ENCODE results near the gene OPRL1. TPM values are rescaled to one million over a fixed set of nuclear protein-coding genes. Genes with fewer than 3 reads are reported as not detected.

Gene OPRL1
- total RNA-seq, 2 experiments from 2014 or later: 1.8 to 2.6 TPM

DNA sequence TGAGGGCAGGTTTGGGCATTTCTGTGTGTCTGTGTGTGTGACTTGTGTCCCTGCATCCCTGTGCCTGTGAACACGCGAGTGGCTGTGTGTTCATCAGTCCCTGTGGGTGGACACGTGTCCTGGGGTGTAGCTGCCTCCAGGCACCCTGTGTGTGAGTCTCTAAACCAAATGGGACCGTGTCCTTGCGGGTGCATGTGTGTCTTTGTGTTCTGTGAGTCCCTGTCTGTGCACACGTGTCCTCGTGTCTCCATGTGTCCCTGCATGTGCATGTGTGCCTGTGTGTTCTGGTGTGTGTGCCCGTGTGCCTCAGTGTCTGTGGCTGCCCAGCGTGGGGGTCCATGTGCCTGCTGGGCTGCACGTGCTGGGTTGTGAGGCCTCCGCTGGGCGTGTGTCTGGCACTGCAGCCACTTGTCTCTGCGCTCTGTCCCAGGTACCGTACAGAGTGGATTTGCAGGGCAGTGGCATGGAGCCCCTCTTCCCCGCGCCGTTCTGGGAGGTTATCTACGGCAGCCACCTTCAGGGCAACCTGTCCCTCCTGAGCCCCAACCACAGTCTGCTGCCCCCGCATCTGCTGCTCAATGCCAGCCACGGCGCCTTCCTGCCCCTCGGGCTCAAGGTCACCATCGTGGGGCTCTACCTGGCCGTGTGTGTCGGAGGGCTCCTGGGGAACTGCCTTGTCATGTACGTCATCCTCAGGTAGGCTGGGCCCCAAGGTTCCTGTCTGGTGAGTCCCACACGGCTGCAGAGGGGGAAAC is 12.6 kb downstream of the OPRL1 start:
- ATAC-seq (ENCODE audit: low read depth) (peak; percentile 12), DNase-seq (no peak)

DNA sequence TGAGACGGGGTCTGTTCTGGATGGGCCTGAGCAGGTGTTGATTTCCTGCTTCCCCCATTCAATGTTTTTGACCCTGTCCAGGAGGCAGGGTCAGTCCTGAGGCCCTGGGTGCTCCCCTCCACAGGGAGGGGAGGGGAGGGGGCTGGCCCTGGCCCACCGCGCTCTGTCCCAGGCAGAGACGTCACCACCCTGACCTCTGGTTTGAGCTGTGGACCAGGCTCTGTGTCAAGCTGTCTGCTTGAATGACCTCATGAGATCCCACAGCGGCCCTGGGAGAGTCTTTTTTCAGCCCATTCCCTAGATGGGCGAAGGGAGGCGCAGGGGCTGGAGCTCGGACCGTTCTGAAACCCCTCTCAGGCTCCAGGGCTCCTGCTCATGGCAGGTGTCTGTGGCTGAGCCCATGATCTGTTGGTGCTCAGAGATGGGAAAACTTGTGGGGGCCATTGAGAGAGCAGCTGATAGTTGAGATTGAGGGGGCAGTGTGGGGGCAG is 13.2 kb downstream of the OPRL1 start:
- H3K4me1 Mint-ChIP-seq: peaks cover 1% of the 10 kb centered on the region
- ATAC-seq (ENCODE audit: low read depth): no peak

More for the DNA sequence above, 12.6 kb downstream of the OPRL1 start:
- Mint-ChIP-seq H3K36me3 (peaks cover 4% of the 10 kb centered on the region), H3K27me3 (no peaks in the 10 kb centered on the region), H3K4me1 (peaks cover 1% of the 10 kb centered on the region), H3K4me3 (no peak overlapping the region), H3K27ac (no peak overlapping the region), H3K9me3 (peaks cover 4% of the 10 kb centered on the region)
- POLR2A ChIA-PET: no interaction called here

GRCh38 chr20:64095455-64095854 is 15.6 kb downstream of the OPRL1 start:
- Mint-ChIP-seq H3K27ac (no peak overlapping the region), H3K36me3 (peaks cover 4% of the 10 kb centered on the region), H3K4me1 (peaks cover 6% of the 10 kb centered on the region), H3K27me3 (no peaks in the 10 kb centered on the region), H3K9me3 (peaks cover 2% of the 10 kb centered on the region), H3K4me3 (no peak overlapping the region)
- DNase-seq: no peak
- POLR2A ChIA-PET: no interaction called here
- ATAC-seq (ENCODE audit: low read depth): no peak

More for the DNA sequence above, 13.2 kb downstream of the OPRL1 start:
- peaks cover 4% of the 10 kb centered on the region for H3K36me3 Mint-ChIP-seq
- DNase-seq: no peak
- peaks cover 2% of the 10 kb centered on the region for H3K9me3 Mint-ChIP-seq
- peak overlapping the region; percentile 72 for H3K27ac Mint-ChIP-seq
- H3K27me3 Mint-ChIP-seq: no peaks in the 10 kb centered on the region
- no peak overlapping the region for H3K4me3 Mint-ChIP-seq
- POLR2A ChIA-PET: no interaction called here

GRCh38 chr20:64095927-64096326 is 16.0 kb downstream of the OPRL1 start:
- ATAC-seq (ENCODE audit: low read depth) (no peak), DNase-seq (no peak)
- Mint-ChIP-seq H3K4me1 (peaks cover 6% of the 10 kb centered on the region), H3K9me3 (peaks cover 2% of the 10 kb centered on the region), H3K4me3 (no peak overlapping the region), H3K27me3 (peaks cover 1% of the 10 kb centered on the region), H3K36me3 (peaks cover 4% of the 10 kb centered on the region), H3K27ac (no peak overlapping the region)
- POLR2A ChIA-PET: no interaction called here

- no peak for ATAC-seq (ENCODE audit: low read depth)
- Mint-ChIP-seq H3K27ac (no peak overlapping the region), H3K36me3 (peaks cover 4% of the 10 kb centered on the region), H3K4me3 (no peak overlapping the region), H3K27me3 (peaks cover 7% of the 10 kb centered on the region), H3K4me1 (peaks cover 6% of the 10 kb centered on the region), H3K9me3 (peaks cover 2% of the 10 kb centered on the region)
- POLR2A ChIA-PET: no interaction called here
- no peak for DNase-seq
These were observed 16.7 kb downstream of the OPRL1 start for GRCh38 chr20:64096535-64096934.

DNA sequence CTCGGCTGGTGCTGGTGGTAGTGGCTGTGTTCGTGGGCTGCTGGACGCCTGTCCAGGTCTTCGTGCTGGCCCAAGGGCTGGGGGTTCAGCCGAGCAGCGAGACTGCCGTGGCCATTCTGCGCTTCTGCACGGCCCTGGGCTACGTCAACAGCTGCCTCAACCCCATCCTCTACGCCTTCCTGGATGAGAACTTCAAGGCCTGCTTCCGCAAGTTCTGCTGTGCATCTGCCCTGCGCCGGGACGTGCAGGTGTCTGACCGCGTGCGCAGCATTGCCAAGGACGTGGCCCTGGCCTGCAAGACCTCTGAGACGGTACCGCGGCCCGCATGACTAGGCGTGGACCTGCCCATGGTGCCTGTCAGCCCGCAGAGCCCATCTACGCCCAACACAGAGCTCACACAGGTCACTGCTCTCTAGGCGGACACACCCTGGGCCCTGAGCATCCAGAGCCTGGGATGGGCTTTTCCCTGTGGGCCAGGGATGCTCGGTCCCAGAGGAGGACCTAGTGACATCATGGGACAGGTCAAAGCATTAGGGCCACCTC is 18.7 kb downstream of the OPRL1 start:
- DNase-seq (no peak), ATAC-seq (ENCODE audit: low read depth) (no peak)
- peaks cover 4% of the 10 kb centered on the region for H3K36me3 Mint-ChIP-seq
- H3K9me3 Mint-ChIP-seq: peaks cover 2% of the 10 kb centered on the region
- H3K27me3 Mint-ChIP-seq: peaks cover 18% of the 10 kb centered on the region
- peaks cover 6% of the 10 kb centered on the region for H3K4me1 Mint-ChIP-seq
- POLR2A ChIA-PET: no interaction called here
- H3K4me3 Mint-ChIP-seq: no peak overlapping the region
- H3K27ac Mint-ChIP-seq: no peak overlapping the region

- Mint-ChIP-seq H3K9me3 (peaks cover 2% of the 10 kb centered on the region), H3K36me3 (peaks cover 4% of the 10 kb centered on the region), H3K27ac (no peak overlapping the region), H3K27me3 (peaks cover 21% of the 10 kb centered on the region), H3K4me3 (no peak overlapping the region), H3K4me1 (peaks cover 6% of the 10 kb centered on the region)
- DNase-seq (no peak), ATAC-seq (ENCODE audit: low read depth) (no peak)
- POLR2A ChIA-PET: no interaction called here
These were observed 19.4 kb downstream of the OPRL1 start for GRCh38 chr20:64099086-64099786.

- peaks cover 2% of the 10 kb centered on the region for H3K9me3 Mint-ChIP-seq
- peaks cover 6% of the 10 kb centered on the region for H3K4me1 Mint-ChIP-seq
- DNase-seq (no peak), ATAC-seq (ENCODE audit: low read depth) (peak; percentile 38)
- no peak overlapping the region for H3K4me3 Mint-ChIP-seq
- POLR2A ChIA-PET: no interaction called here
- peaks cover 4% of the 10 kb centered on the region for H3K36me3 Mint-ChIP-seq
- no peak overlapping the region for H3K27ac Mint-ChIP-seq
- H3K27me3 Mint-ChIP-seq: peaks cover 21% of the 10 kb centered on the region
These were observed 20.1 kb downstream of the OPRL1 start for GRCh38 chr20:64099880-64100565.

- H3K27ac Mint-ChIP-seq: no peak overlapping the region
- H3K4me1 Mint-ChIP-seq: peaks cover 6% of the 10 kb centered on the region
- H3K27me3 Mint-ChIP-seq: peaks cover 21% of the 10 kb centered on the region
- peaks cover 2% of the 10 kb centered on the region for H3K9me3 Mint-ChIP-seq
- DNase-seq (no peak), ATAC-seq (ENCODE audit: low read depth) (no peak)
- POLR2A ChIA-PET: no interaction called here
- peaks cover 4% of the 10 kb centered on the region for H3K36me3 Mint-ChIP-seq
- no peak overlapping the region for H3K4me3 Mint-ChIP-seq
These were observed 20.6 kb downstream of the OPRL1 start for GRCh38 chr20:64100566-64100888.

DNA sequence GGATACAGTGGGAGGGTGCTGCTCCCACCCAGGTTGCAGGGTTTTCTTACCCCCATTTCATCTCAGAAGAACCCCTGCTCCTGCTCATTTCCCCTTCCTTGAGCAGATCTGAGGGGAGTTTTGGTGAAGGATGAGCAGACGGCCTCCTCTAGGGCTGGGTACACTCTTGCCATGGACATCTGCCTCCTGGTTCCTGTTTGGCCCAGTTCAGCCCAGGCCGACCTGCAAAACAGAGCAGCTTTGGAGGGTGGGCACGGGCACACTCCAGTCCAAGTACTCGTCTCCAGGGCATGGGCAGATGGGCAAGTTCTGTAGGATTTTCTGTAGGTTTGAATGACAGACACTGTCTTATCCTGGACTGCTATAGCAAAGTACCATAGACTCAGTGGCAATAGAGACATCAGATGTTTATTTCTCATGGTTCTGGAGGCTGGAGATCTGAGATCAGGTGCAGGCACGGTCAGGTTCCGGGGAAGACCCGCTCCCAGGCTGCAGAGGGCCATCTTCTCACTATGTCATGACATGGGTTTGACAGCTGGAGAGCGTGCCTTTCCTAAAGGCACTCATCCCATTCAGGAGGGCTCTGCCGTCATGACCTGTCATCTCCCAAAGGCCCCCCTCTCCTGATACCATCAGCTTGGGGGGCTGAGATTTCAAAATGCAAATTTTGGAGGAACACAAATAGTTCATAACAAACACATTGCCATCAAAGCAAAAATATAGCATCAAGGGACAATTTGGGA is 21.2 kb downstream of the OPRL1 start:
- DNase-seq (no peak), ATAC-seq (ENCODE audit: low read depth) (no peak)
- H3K36me3 Mint-ChIP-seq: peaks cover 4% of the 10 kb centered on the region
- no peak overlapping the region for H3K27ac Mint-ChIP-seq
- peaks cover 21% of the 10 kb centered on the region for H3K27me3 Mint-ChIP-seq
- H3K4me3 Mint-ChIP-seq: no peak overlapping the region
- peaks cover 6% of the 10 kb centered on the region for H3K4me1 Mint-ChIP-seq
- H3K9me3 Mint-ChIP-seq: peaks cover 2% of the 10 kb centered on the region
- POLR2A ChIA-PET: no interaction called here

GRCh38 chr20:64101731-64102621 is 22.1 kb downstream of the OPRL1 start:
- Mint-ChIP-seq H3K27me3 (peaks cover 21% of the 10 kb centered on the region), H3K36me3 (no peaks in the 10 kb centered on the region), H3K4me3 (no peak overlapping the region), H3K4me1 (peaks cover 6% of the 10 kb centered on the region), H3K9me3 (no peaks in the 10 kb centered on the region), H3K27ac (no peak overlapping the region)
- DNase-seq (peak; percentile 87), ATAC-seq (ENCODE audit: low read depth) (peak; percentile 65)
- POLR2A ChIA-PET: no interaction called here

DNA sequence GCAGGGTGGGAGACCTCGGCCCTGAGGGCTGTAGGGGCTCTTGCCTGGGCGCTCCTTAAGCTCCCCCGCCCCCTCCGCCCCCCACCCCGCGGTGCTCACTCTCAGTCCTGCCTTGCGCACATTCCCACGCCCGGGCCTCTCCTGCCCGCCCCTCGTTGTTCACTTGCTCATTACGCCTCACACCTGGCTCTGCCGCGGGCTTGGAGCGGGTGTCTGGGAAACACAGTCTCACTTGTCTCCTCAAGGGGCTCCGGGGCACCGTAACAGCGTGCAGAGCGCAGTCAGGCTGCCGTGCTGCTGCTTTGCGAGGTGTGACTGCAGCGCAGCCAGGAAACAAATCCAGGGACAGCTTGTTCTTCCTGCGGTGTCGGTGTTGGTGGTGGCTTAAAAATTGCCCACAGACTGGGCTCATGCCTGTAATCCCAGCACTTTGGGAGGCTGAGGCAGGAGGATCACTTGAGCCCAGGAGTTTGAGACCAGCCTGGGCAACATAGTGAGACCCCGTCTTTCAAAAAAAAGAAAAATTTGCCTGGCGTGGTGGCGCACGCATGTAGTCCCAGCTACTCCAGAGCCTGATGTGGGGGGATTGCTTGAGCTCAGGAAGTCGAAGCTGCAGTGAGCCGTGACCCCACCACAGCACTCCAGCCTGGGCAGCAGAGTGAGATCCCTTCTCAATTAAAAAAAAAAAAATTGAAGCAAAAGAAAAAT is 22.9 kb downstream of the OPRL1 start:
- Mint-ChIP-seq H3K9me3 (no peaks in the 10 kb centered on the region), H3K27me3 (peaks cover 21% of the 10 kb centered on the region), H3K27ac (no peak overlapping the region), H3K4me3 (peak overlapping the region; percentile 68), H3K4me1 (peaks cover 6% of the 10 kb centered on the region), H3K36me3 (no peaks in the 10 kb centered on the region)
- DNase-seq (peak; percentile 40), ATAC-seq (ENCODE audit: low read depth) (no peak)
- POLR2A ChIA-PET: no interaction called here

All from activated naive CD8-positive, alpha-beta T cell treated with anti-CD3 and anti-CD28 coated beads, Interleukin-2, amount 10 ng/mL, durations not matched to agents 7 days and 5 days (primary cell).